Activated T-cell treated with anti-CD3 and anti-CD28 coated beads, Interleukin-2, amount 50 U/mL, for 48 hours (primary cell): Measurements from ENCODE around the gene ZMYND8.

Experiments used
- DNase-seq, 2 experiments: peaks; one replicate each; pipeline ENCODE4 v3.0.0-alpha.2; 2020

Gene ZMYND8

DNA sequence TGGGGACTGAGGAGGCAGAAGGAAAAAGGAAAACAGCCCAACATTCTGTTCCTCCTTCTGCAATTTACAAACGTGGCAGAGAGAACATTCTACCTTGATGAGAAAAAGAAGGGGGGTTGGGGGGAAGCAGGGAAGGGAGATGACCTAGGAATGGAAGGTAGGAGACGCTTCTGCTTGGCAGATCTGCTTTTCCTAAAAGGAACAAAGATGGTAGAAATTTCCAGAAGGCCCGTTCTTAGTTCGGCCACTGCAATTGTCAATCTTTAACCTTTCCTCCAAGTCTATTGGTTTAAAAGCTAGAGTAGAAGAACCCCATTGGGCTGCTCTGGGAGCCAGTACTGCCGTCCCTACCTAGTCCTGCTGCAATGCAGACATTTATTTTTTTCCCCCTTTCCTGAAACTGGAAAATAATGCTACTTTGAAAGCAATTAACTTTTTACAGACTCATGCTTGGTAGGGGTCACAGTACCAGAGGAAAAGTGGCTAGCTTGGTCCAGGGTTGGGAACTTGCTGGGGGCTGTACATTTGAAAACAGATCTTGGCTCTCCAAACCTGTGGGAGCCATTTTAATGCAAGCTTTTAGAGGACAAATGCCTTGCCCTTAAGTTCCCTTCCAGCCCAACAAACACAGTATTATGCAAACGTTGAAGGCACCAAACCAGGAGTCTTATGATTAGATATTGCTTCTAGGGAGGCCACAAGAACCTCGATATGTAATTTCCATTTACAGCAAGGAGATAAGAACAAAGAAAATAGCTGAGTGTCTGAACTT is 2.6 kb downstream of the ZMYND8 start:
- no peak for DNase-seq

DNA sequence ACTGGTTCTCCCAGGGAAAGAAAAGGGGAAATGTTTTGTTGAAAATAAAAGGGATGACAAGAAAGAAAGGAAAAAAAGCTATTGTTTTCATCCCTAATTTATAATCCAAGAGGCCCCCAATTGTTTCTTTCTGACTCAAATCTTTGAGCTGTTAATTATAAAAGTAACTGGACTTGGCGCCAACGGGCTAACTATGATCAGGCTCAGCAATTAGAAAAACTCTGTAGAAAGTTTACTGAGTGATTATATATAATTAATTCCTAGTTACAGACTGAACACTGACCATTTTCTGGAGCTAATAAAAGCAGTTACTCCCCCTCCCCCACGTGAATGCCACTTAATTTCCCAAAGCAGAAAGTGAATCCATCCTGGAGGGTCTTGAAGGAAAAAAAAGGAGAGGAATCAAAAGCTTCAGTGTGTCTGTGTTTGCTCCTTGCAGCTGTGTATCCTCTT is 3.2 kb downstream of the ZMYND8 start:
- no peak for DNase-seq

DNA sequence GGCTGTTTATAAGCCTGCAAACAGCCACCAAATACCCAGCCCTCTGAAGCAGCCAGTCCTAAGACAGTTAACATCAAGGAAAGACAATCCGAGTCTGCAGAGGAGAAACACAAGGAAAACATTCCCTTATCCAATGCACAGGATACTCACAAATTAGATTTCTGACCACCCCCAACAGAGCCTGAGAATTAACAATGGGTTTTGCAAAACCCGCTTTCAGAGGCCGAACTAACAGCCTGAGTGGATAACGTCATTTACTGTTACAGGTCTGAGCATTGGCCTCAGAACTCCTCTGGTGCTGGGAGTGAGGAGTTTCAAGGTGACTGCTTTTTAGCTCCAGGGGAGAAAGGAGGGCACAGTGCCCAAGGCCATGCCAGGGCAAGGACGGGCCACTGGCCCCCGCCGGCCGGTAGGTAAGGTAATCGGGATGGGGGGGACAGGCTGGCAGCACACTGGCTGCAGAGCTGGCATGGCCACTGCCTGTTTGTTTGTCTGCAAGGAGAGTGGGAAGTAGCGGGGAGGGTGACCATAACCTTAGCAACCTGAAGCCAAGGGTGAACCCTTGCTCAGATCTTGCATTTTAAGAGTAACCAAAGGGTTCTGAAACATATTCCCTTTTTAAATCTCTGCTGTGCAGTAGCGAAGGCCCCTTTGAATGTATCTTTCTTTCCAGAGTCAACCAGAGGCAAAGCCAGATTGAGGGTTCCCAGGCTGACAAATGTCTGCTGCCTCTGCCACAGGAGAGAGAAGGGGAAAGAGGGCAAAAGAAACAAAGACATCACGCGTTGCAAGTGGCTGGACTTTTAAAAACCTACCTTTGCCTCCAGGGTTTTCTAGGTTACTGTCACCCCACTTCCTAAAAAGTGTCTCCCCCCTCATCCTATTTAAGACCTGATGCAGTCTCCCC is 3.9 kb downstream of the ZMYND8 start:
- DNase-seq: no peak

DNA sequence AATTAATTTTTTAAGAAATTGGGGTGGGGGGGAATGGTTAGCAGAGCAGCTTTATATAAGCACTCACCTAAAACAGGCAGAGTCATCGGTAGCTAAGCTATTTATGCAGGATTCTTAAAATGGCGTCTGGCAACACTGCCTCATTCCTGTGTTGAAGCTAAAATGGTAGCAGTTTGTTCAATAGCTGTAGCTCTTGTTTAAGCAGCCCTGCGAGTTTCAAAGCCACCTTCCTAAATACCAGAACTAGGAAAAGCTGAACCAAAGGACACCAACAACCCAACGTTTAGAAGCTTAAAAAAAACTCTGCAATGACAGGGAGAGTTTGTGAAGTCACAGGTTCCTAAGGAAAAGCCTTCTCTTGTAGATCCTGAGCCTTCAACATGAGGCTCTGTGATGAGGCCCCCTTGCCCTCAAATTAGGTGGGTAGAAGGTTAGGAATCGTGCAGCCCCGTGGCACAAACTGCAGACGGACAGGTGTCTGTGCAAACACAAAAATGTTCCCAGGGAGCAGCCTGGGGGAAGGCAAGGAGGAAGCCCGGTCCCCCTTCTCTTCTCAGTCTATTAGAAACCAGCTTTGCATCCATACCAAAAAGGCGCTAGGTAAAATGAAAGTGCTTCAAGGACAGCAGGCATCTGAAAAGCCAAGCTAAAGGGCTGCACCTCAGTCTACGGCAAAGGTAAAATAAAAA is 4.7 kb downstream of the ZMYND8 start:
- DNase-seq: no peak

DNA sequence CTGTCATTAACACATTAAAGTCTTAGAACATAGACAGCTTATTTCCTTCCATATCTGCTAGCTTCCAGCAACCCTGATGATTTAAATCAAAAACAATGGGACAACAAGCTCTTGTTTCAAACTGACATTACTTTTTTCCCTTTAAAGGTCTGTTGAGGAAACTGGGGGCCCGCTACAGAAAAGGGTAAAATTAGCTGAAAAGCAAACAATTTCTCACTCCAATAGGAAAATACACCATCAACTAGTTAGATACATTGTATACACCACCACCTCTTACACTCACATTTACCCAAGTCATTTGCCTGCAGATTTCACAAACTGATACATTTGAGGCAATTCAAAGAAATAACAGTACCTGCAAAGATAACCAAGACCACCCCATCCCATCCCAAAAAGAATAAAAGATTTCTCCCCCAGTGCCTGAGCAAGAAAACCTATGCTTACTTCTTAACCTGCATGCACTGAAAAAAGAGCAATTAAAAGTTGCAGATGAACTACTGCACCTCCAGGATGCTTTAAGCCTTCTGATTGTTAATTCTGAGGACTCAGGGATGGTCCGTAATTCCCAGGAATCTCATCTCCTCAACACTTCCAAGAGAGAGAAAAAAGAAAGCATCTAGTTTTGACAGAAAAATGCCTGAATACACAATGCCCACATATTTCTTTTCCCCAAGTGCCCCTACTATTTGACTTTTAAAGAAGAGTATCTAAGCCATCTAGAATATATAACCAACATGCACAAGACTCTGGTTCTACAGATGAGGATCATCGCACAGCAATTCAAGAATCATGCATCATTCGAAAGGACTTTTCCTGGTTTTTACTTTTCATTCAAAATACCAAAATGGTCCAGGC is 5.6 kb downstream of the ZMYND8 start:
- DNase-seq: no peak

DNA sequence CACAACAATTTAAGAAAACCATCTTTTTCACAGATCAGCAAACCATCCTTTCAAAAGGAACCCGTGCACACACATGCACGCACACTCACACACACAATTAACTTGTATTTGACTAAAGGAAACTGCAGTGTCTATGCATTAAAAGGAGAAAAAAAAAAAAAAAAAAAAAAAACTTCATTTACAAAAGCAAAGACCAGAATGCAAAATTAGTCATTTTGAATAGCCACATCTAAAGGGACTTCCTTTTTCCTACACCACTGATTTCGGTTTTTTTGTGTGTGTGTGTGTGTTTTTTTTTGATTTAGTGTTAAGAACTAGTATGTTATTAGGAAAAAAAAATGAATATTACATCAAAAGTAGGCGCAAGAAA is 6.3 kb downstream of the ZMYND8 start:
- DNase-seq: no peak

DNA sequence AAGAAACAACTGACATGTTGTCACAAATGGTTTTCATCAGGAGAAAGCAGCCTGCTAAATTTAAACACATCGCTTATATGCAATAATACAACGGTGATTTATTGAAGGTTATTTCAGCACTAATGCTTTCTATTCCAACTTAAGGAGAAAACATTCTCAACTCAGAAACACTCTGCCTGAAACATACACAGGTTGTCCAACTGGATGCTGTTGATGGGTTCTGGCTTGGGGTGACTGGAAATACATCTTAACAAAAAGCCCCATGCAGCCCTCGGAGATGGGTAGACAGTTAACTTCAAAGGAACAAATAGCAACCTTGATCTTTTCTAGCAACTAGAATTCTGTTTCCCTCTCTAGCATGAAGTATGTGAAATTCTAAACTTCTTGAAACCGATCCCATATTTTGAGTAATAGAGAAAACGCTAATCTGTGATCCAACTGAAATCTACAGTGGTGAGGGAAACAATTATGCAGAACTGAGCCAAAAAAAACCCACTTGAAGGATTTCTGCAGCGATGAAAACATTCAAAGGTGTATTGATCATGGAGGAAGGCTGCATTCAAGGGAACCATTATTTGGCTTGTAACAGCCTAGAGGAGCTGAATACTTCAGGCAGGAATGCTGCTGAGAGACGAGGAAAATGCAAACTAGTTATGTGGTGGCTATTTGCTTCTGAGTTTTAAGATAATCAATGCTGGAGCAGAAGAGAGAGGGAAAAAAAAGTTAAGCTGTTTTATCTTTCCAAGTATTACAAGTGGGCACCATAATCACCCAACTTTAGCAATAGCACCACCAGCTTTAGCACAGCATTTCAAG is 6.9 kb downstream of the ZMYND8 start:
- DNase-seq: no peak

DNA sequence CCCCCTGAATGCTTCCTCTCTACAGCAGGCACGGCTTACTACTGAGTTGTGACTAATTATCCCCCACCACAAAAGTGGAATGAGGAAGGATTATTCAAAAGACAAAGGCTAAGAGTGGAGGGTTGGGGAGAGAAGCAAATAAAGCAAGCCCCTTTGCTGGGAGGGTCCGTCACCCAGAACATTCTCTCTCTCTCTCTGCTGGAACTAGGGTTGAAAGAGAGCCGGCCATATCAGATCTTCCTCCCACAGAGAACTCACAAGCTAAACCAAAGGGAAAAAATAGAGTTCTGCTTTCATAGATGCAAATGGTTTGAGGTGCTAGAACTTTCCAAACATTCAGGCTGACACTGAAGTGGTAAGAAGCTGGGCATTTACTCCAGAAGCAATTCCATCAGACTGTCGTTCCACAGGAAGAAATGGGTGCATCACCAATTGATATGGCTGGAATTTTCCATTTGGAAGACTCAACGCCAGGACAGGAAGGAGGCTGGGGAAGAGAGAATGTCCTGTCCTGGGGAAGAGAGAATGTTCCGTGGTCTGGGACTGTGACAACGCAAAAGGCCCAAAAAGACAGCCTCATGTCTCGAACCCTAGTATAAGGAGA is 7.9 kb downstream of the ZMYND8 start:
- DNase-seq: no peak

DNA sequence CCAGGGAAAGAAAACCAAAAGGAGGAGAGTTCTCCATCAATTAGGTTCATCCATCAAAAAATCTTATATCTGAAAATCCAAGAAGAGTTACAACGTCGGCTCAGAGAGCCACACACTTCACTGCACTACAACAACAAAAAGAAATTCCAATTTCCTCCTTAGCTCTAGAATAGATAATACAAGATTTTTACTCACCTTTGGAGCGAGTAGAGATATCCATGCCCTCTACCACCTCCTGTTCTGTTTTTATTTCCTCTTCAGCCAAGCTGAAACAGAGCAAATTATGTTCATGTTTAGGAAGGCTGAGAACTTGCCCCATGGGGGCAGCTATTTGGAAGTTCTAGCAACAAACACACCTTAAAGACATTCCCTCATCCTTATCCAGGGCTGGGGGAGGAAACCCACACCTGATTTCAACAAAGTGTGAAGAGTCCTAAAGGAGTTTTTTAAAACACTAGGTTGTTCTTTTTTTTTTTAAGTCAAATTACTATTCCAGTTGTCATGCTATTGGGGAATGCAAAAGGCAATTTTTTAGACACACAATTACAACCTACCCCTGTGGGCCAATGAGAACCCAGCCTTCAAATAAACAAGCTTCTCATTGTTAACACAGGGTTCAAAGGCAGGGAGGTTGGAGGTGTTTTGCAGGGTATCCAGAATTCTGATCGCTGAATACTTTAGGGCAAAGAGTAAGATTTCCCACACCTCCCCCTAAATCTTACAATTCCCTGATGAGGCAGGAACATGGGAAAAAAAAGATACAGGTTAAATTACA is 8.7 kb downstream of the ZMYND8 start:
- DNase-seq: no peak

DNA sequence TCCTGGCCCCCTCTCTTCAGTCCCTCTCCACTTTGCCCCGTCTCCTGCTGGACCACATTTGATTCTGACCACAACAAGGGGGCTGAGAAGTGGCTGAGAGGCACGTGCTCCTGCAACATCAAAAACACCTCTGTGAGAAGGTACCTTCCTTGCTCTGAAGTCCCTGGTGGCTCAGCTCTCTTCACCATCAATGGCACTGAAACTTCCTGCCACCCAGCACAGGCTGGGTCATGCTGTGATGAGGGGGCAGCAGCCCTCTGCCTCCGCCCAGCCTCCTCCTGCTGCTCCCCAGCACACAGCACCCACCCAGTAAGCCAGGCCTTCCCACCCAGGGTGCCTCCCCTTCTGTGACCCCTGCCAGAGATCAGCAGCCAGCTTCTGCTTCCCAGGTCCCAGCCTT is 10.3 kb downstream of the ZMYND8 start:
- no peak for DNase-seq

DNA sequence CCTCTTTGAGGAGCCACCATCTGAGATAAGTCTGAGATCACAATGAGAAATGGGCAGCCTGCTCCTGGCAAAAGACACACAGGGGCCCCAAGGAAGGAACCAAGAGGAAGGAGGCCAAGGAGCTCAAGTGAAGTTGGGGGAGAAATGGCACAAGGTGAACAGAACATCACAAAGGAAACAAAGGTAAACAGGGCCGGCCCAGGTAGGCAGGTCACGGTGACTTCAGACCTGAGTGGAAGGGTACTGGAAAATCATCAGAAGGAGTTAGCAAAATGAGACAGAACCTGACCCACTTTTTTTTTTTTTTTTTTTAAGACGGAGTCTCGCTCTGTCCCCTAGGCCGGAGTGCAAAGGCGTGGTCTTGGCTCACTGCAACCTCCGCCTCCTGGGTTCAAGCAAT is 11.3 kb downstream of the ZMYND8 start:
- DNase-seq: no peak

DNA sequence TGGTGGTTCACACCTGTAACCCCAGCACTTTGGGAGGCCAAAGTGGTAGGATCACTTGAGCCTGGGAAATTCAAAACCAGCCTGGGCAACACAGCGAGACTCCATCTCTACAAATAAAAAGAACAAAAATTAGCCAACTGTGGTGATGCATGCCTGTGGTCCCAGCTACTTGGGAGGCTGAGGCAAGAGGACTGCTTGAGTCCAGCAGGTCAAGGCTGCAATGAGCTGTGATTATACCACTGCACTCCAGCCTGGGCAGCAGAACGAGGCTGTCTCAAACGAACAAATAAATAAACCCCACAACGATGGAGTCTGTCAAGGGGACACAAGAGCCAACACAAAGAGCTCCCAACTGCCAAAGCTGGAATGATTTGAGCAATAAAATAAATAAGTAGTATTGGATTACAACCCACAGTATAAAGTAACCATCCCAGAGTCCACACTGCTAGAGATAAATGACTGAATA is 13.5 kb downstream of the ZMYND8 start:
- no peak for DNase-seq

DNA sequence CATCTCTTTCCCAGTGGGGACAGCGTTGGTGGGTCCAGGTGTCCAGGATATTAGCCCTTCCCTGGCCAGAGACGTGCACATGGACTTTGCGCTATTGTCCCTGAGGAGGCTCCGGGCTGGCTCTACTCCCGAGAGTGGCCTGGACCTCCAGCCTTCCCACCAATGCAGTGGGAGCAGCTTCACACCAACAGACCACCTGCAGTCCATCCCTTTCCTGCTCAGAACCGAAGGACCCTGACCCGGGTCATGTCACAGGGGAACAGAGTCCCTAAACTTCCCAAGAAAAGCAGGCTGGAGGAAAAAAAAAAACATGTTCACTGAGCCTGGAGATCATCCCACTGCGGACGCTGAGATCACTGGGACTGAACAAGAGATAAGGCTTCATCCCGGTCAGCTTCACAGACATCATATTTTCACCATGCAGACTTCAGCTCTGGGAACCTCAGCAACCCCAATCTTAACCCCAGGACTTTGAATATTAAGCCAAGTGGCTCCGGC is 18.3 kb downstream of the ZMYND8 start:
- DNase-seq: no peak

DNA sequence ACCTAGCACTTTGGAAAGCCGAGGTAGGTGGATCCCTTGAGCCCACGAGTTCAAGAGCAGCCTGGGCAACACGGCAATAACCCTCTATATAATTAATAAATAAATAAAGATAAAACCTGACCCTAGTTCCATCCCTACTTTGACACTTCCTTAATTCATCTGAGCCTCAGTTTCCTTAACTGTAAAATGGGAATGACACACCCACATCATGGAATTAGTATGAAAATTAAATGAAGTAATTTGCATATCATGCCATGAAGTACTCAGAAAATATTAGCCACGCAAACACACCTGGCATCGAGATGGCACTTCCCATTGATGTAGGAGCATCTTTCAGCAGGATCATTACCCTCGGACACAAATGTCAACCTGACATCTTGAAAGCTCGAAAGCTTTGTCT is 19.1 kb downstream of the ZMYND8 start:
- no peak for DNase-seq

DNA sequence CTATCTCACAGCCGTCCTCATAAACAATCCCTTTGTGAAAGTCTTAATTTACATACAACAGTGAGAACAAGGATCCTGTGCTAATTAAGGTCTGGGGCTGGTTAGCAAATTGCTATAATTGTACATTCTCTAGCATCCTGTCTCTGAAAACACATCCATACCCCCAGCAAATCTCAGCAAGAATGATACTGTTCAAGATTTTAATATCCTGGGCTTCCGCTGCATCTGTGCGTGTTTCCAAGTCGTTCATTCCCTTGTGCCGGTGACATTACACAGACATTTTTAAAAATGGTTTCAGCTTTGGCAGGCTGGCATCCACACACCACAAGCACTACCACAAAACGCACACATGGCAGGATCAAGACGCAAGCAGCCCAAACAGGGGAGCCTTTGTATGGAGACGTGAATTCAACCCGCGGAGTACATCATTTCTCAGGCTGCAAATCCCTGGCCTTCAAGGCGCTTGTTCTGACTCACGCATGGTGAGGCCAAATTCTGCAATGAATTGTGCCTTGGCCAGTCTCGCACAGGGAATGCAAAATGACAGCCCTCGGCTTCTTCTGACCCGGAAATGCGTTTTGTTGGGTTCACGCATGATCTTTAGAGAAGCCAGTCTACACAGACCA is 20.3 kb downstream of the ZMYND8 start:
- no peak for DNase-seq

DNA sequence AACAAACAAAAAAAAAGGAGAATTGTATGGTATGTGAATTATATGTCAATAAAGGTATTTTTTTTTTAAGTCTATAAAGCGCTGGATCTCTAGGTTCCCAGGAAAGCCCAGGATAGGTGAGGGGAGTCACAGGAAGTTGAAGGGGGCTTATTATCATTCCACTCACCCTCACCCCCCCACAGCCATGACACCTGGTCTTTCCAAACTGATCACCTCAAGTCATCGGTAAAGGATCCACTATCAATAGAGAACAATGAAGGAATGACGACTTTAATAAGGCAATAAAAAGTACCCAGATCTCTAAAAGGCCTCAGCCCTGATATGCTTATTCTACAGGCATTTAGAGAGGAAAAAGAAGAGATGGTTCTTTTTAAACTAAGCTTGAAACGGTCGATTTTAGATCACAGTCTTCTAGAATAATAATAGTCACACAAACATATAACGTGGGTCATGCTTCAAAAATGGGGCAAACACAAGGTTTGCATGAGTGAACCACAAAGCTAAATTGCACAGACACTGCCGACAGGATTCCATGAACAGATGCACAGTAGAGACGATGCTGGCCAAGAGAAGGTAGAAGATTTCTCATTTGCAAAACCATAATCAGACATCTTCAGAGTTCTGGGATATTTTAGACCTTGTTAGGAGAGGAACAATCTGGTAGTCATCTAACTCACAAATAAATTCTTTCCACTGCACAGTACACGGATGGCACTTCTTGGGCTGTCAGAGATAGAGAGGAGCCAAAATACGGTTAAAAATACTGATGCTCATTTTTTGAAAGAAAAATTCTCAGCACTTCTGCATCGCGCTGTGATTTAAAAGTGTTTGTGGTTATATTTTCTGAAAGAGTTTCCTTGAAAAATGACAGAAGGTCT is 21.0 kb downstream of the ZMYND8 start:
- no peak for DNase-seq

DNA sequence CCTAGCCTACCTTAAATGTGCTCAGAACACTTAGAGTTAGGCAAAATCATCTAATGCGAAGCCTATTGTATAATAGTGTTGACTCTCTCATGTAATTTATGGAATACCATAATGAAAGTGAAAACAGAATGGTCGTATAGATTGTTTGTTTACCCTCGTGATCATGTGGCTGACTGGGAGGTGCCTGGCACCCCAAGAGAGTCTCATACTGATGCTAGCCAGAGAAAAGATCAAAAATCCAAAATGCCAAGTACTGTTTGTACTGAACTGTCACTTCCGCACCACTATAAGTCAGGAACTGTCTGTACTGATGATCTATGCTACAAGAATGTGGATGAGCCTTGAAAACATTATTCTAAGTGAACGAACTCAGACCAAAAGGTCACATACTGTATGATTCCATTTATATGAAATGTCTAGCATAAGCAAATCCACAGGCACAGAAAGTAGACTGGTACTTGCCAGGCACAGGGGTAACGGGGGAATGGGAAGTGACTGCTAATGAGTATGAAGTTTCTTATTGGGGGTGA is 22.4 kb downstream of the ZMYND8 start:
- DNase-seq: no peak
